Measurements from ENCODE around the gene CD70. TPM values are rescaled to one million over a fixed set of nuclear protein-coding genes. Genes with fewer than 3 reads are reported as not detected.

CD70 gene
- total RNA-seq, 1 experiment from 2014 or later = 45.4 TPM

GRCh38 chr19:6556043-6556449 is 34.9 kb downstream of the CD70 start:
- ChIA-PET POLR2A (no interaction called here), CTCF (no interaction called here)
- Histone ChIP-seq H3K4me1 (ENCODE audit: control insufficient read depth, insufficient read depth, low read length) (no peaks in the 10 kb centered on the region), H3K27me3 (ENCODE audit: control insufficient read depth, insufficient read depth, low read length) (no peaks in the 10 kb centered on the region), H3K4me3 (ENCODE audit: low read depth in 2 of 2, low read length in 2 of 2) (no peak overlapping the region), H3K9me3 (ENCODE audit: control insufficient read depth, insufficient read depth, low read depth, low read length) (no peaks in the 10 kb centered on the region), H3K36me3 (ENCODE audit: control insufficient read depth, insufficient read depth, low read length) (no peaks in the 10 kb centered on the region), H3K27ac (ENCODE audit: low read length) (no peak overlapping the region)
- intact Hi-C loops (cut with micrococcal nuclease; ENCODE audit: unreplicated experiment) (no loop called here), in situ Hi-C loops (cut with HindIII; ENCODE audit: low pct_unique_long_range_greater_than_20kb, low sequenced_read_pairs) (no loop called here)
- TF ChIP-seq SIN3A (IDR thresholded peaks at IDR 0.05; ENCODE audit: borderline replicate concordance, insufficient read depth, low read depth, low read length) = no peak
- BruUV-seq (replicated peaks) = no TSS peak
- ATAC-seq (no peak), DNase-seq (ENCODE audit: low read depth, low spot score) (no peak)

- in situ Hi-C loops (cut with HindIII; ENCODE audit: low pct_unique_long_range_greater_than_20kb, low sequenced_read_pairs) = no loop called here
- DNase-seq (ENCODE audit: low read depth, low spot score) = no peak
- Histone ChIP-seq H3K4me1 (ENCODE audit: control insufficient read depth, insufficient read depth, low read length) (no peaks in the 10 kb centered on the region), H3K27ac (ENCODE audit: low read length) (no peak overlapping the region), H3K9me3 (ENCODE audit: control insufficient read depth, insufficient read depth, low read depth, low read length) (no peaks in the 10 kb centered on the region), H3K4me3 (ENCODE audit: low read depth in 2 of 2, low read length in 2 of 2) (no peak overlapping the region), H3K27me3 (ENCODE audit: control insufficient read depth, insufficient read depth, low read length) (no peaks in the 10 kb centered on the region), H3K36me3 (ENCODE audit: control insufficient read depth, insufficient read depth, low read length) (no peaks in the 10 kb centered on the region)
- ChIA-PET POLR2A (interaction anchor here (0.7 kb wide), 1 partner anchor 112 kb away, joined by 3 read pairs; no protein-coding TSS in a partner anchor), CTCF (no interaction called here)
- no peak for ATAC-seq
- no TSS peak for BruUV-seq (replicated peaks)
- no peak for TF ChIP-seq TCF7L2 (IDR thresholded peaks at IDR 0.05; ENCODE audit: low read depth, low read length)
- TF ChIP-seq CTCF (IDR thresholded peaks at IDR 0.05) = no peak
- TF ChIP-seq, protein P1, sequence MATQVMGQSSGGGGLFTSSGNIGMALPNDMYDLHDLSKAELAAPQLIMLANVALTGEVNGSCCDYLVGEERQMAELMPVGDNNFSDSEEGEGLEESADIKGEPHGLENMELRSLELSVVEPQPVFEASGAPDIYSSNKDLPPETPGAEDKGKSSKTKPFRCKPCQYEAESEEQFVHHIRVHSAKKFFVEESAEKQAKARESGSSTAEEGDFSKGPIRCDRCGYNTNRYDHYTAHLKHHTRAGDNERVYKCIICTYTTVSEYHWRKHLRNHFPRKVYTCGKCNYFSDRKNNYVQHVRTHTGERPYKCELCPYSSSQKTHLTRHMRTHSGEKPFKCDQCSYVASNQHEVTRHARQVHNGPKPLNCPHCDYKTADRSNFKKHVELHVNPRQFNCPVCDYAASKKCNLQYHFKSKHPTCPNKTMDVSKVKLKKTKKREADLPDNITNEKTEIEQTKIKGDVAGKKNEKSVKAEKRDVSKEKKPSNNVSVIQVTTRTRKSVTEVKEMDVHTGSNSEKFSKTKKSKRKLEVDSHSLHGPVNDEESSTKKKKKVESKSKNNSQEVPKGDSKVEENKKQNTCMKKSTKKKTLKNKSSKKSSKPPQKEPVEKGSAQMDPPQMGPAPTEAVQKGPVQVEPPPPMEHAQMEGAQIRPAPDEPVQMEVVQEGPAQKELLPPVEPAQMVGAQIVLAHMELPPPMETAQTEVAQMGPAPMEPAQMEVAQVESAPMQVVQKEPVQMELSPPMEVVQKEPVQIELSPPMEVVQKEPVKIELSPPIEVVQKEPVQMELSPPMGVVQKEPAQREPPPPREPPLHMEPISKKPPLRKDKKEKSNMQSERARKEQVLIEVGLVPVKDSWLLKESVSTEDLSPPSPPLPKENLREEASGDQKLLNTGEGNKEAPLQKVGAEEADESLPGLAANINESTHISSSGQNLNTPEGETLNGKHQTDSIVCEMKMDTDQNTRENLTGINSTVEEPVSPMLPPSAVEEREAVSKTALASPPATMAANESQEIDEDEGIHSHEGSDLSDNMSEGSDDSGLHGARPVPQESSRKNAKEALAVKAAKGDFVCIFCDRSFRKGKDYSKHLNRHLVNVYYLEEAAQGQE (IDR thresholded peaks at IDR 0.05; ENCODE audit: insufficient read depth in 1 of 2, low read depth in 2 of 2, low read length in 1 of 2) = no peak
- no peak for TF ChIP-seq SIN3A (IDR thresholded peaks at IDR 0.05; ENCODE audit: borderline replicate concordance, insufficient read depth, low read depth, low read length)
- TF ChIP-seq POLR2AphosphoS5 (IDR thresholded peaks at IDR 0.05; ENCODE audit: low read depth, low read length) = no peak
- intact Hi-C loops (cut with micrococcal nuclease; ENCODE audit: unreplicated experiment) = no loop called here
These were observed 39.1 kb downstream of the CD70 start for GRCh38 chr19:6551607-6552450.

- Histone ChIP-seq H3K4me1 (ENCODE audit: control insufficient read depth, insufficient read depth, low read length) (no peaks in the 10 kb centered on the region), H3K9me3 (ENCODE audit: control insufficient read depth, insufficient read depth, low read depth, low read length) (no peaks in the 10 kb centered on the region), H3K4me3 (ENCODE audit: low read depth in 2 of 2, low read length in 2 of 2) (no peak overlapping the region), H3K27me3 (ENCODE audit: control insufficient read depth, insufficient read depth, low read length) (no peaks in the 10 kb centered on the region), H3K27ac (ENCODE audit: low read length) (no peak overlapping the region), H3K36me3 (ENCODE audit: control insufficient read depth, insufficient read depth, low read length) (no peaks in the 10 kb centered on the region)
- ChIA-PET POLR2A (no interaction called here), CTCF (no interaction called here)
- DNase-seq (ENCODE audit: low read depth, low spot score) = no peak
- in situ Hi-C loops (cut with HindIII; ENCODE audit: low pct_unique_long_range_greater_than_20kb, low sequenced_read_pairs) = no loop called here
- no peak for ATAC-seq
- TF ChIP-seq POLR2AphosphoS5 (IDR thresholded peaks at IDR 0.05; ENCODE audit: low read depth, low read length) (no peak), CTCF (IDR thresholded peaks at IDR 0.05) (no peak), TCF7L2 (IDR thresholded peaks at IDR 0.05; ENCODE audit: low read depth, low read length) (no peak), SIN3A (IDR thresholded peaks at IDR 0.05; ENCODE audit: borderline replicate concordance, insufficient read depth, low read depth, low read length) (no peak)
- TF ChIP-seq, protein P1 (IDR thresholded peaks at IDR 0.05; ENCODE audit: insufficient read depth in 1 of 2, low read depth in 2 of 2, low read length in 1 of 2) = no peak
- intact Hi-C loops (cut with micrococcal nuclease; ENCODE audit: unreplicated experiment) = no loop called here
- no TSS peak for BruUV-seq (replicated peaks)
These were observed 39.9 kb downstream of the CD70 start for GRCh38 chr19:6551091-6551490.

Data from Panc1 (cell line).